GM23248 (cell line): ENCODE measurements around the gene POLR3H. TPM values are rescaled to one million over a fixed set of nuclear protein-coding genes. Genes with fewer than 3 reads are reported as not detected.

Experiments
- DNase-seq: peaks from one replicate; pipeline ENCODE4 v3.0.0-alpha.2; 2015
- H2AFZ ChIP-seq: fragments of 200-600 bp; sonication (generic); 2 replicates; pipeline ENCODE4 v1.6.1; 2016; ENCODE audit warnings: antibody characterized with exemption
- H3F3A ChIP-seq: fragments of 200-600 bp; sonication (generic); 2 replicates; pipeline ENCODE4 v1.6.1; 2016; ENCODE audit warnings: mild to moderate bottlenecking, antibody characterized with exemption, mixed run types; ENCODE audit not compliant: insufficient read depth
- H3K27ac ChIP-seq: fragments of 200-600 bp; sonication (generic); 2 replicates; pipeline ENCODE4 v1.5.1; 2016; ENCODE audit warnings: mild to moderate bottlenecking
- H3K27me3 ChIP-seq: fragments of 200-600 bp; sonication (generic); replicated peaks from 2 replicates; pipeline ENCODE4 v1.6.1; 2016; ENCODE audit warnings: mild to moderate bottlenecking; ENCODE audit not compliant: insufficient read depth
- H3K36me3 ChIP-seq: fragments of 200-600 bp; sonication (generic); 2 replicates; pipeline ENCODE4 v1.6.1; 2016; ENCODE audit warnings: low read depth, mild to moderate bottlenecking
- H3K4me1 ChIP-seq: fragments of 200-600 bp; sonication (generic); 2 replicates; pipeline ENCODE4 v1.6.1; 2016; ENCODE audit warnings: mild to moderate bottlenecking; ENCODE audit not compliant: insufficient read depth
- H3K4me2 ChIP-seq: fragments of 200-600 bp; sonication (generic); one replicate; pipeline ENCODE4 v1.6.1; 2016; ENCODE audit warnings: mild to moderate bottlenecking; ENCODE audit not compliant: unreplicated experiment
- H3K4me3 ChIP-seq: fragments of 200-600 bp; sonication (generic); 2 replicates; pipeline ENCODE4 v1.5.1; 2016; ENCODE audit warnings: mild to moderate bottlenecking
- H3K79me2 ChIP-seq: fragments of 200-600 bp; sonication (generic); 2 replicates; pipeline ENCODE4 v1.6.1; 2016; ENCODE audit warnings: mild to moderate bottlenecking; ENCODE audit not compliant: insufficient read depth
- H3K9ac ChIP-seq: fragments of 200-600 bp; sonication (generic); 2 replicates; pipeline ENCODE4 v1.6.1; 2016; ENCODE audit warnings: mild to moderate bottlenecking
- H3K9me2 ChIP-seq: fragments of 200-600 bp; sonication (generic); 2 replicates; pipeline ENCODE4 v1.6.1; 2016; ENCODE audit warnings: mixed run types, mild to moderate bottlenecking, moderate library complexity; ENCODE audit not compliant: insufficient read depth
- H3K9me3 ChIP-seq: fragments of 200-600 bp; sonication (generic); one replicate; pipeline ENCODE4 v1.6.1; 2017; ENCODE audit warnings: low read depth
- H4K20me1 ChIP-seq: fragments of 200-600 bp; sonication (generic); 2 replicates; pipeline ENCODE4 v1.6.0; 2016; ENCODE audit not compliant: insufficient read depth
- EZH2 ChIP-seq: fragments of 200-600 bp; sonication (generic); IDR thresholded peaks from 2 replicates; pipeline ENCODE4 v1.6.1; 2018; ENCODE audit warnings: antibody characterized with exemption, mild to moderate bottlenecking; ENCODE audit not compliant: insufficient read depth, poor library complexity, severe bottlenecking
- EZH2phosphoT487 ChIP-seq: fragments of 200-600 bp; sonication (generic); IDR thresholded peaks from 2 replicates; pipeline ENCODE4 v1.6.1; 2018; ENCODE audit warnings: antibody characterized with exemption, moderate library complexity, mild to moderate bottlenecking, low read depth; ENCODE audit not compliant: insufficient read depth
- WGBS, 2 experiments: methylation state at CpG; one replicate each; pipeline ENCODE4 v1.1.6; 2015 to 2017; ENCODE audit warnings: low lambda C conversion rate in 2 of 2, low coverage in 1 of 2; ENCODE audit errors: missing lambda C conversion rate in 2 of 2; 5-methylcytosine and 5-hydroxymethylcytosine counted together
- in situ Hi-C: fragments of 300-500 bp; cut with MboI; formaldehyde crosslinking; loops from 2 replicates; pipeline ENCODE4 v1.15.0; 2020
- polyA plus RNA-seq: library from polyadenylated mRNA; unstranded; fragments of >200 nt; fragmentation: Nextera tagmentation; extraction: Ambion mirVana; gene quantifications from 2 replicates; pipeline ENCODE4 v1.2.1, GENCODE V29; 2016
- total RNA-seq: library from RNA; depleted of rRNA; stranded (reverse); fragments of >200 nt; shearing (Covaris generic); gene quantifications from 2 replicates; pipeline ENCODE4 v1.2.3, GENCODE V29; 2014

POLR3H gene
- total and polyA plus RNA-seq, 2 experiments from 2014 or later, result 21.2 to 49.6 TPM

DNA sequence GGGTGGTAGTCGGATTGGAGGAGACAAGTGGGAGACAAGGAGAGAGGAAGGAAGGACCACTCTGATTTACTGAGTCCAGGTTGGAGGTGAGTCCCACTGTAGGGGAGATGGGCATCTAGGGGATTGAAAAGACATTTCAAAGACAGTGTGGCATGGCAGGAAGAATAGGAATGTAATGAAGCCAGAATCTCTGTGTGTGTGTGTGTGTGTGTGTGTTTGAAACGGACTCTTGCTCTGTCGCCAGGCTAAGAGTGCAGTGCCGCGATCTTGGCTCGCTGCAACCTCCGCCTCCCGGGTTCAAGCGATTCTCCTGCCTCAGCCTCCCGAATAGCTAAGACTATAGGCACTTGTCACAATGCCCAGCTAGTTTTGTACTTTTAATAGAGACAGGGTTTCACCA, 12.3 kb upstream of the POLR3H start:
- Histone ChIP-seq H3K4me2 (peak overlapping the region; percentile 64), H3K9ac (no peak overlapping the region; the same call in 1 of the 2 replicates), H3F3A (0 out of 2 replicates have a peak, but pooled peaks cover 5% of the 10 kb centered on the region), H2AFZ (peak overlapping the region; percentile 87), H3K4me3 (no peak overlapping the region), H3K9me3 (no peaks in the 10 kb centered on the region), H3K4me1 (peaks cover 17% of the 10 kb centered on the region), H3K36me3 (no peaks in the 10 kb centered on the region), H4K20me1 (no peaks in the 10 kb centered on the region), H3K27me3 (no peaks in the 10 kb centered on the region), H3K27ac (no peak overlapping the region), H3K9me2 (no peaks in the 10 kb centered on the region), H3K79me2 (no peaks in the 10 kb centered on the region)
- DNase-seq, result no peak
- 89 to 92% methylated on average over 10 of the region's 10 CpGs for WGBS, 2 experiments
- in situ Hi-C loops, result no loop called here
- TF ChIP-seq EZH2phosphoT487, result no peak
- TF ChIP-seq EZH2, result no peak

GRCh38 chr22:41555325-41555982, 11.2 kb upstream of the POLR3H start:
- in situ Hi-C loops, result no loop called here
- no peak for DNase-seq
- H3K27me3 ChIP-seq, result no peaks in the 10 kb centered on the region
- H2AFZ ChIP-seq, result no peak overlapping the region
- no peaks in the 10 kb centered on the region for H3K9me3 ChIP-seq
- no peak overlapping the region for H3K27ac ChIP-seq
- no peaks in the 10 kb centered on the region for H3K9me2 ChIP-seq
- H3K9ac ChIP-seq, result no peak overlapping the region
- TF ChIP-seq EZH2 (no peak), EZH2phosphoT487 (no peak)
- no peak overlapping the region for H3K4me3 ChIP-seq
- peaks cover 13% of the 10 kb centered on the region for H3K4me1 ChIP-seq
- H4K20me1 ChIP-seq, result no peaks in the 10 kb centered on the region
- WGBS, 2 experiments, result 71 to 84% methylated on average over 6 to 7 of the region's 7 CpGs
- no peaks in the 10 kb centered on the region for H3K79me2 ChIP-seq
- H3K36me3 ChIP-seq, result no peaks in the 10 kb centered on the region
- no peak overlapping the region for H3K4me2 ChIP-seq
- 0 out of 2 replicates have a peak, but pooled peaks cover 5% of the 10 kb centered on the region for H3F3A ChIP-seq

GRCh38 chr22:41551877-41552582, 7.8 kb upstream of the POLR3H start:
- Histone ChIP-seq H3K9me3 (no peaks in the 10 kb centered on the region), H3K27me3 (no peaks in the 10 kb centered on the region), H3K4me3 (no peak overlapping the region), H4K20me1 (no peaks in the 10 kb centered on the region), H3K36me3 (no peaks in the 10 kb centered on the region), H3K4me1 (peaks cover 5% of the 10 kb centered on the region; the same call in 1 of the 2 replicates), H3K9me2 (no peaks in the 10 kb centered on the region), H3K27ac (no peak overlapping the region), H3F3A (0 out of 2 replicates have a peak, but pooled peaks cover 4% of the 10 kb centered on the region), H3K79me2 (no peaks in the 10 kb centered on the region), H2AFZ (no peak overlapping the region), H3K4me2 (no peak overlapping the region), H3K9ac (no peak overlapping the region)
- DNase-seq, result no peak
- WGBS, 2 experiments, result 77 to 78% methylated on average over 10 to 11 of the region's 11 CpGs
- in situ Hi-C loops, result no loop called here
- TF ChIP-seq EZH2, result no peak
- TF ChIP-seq EZH2phosphoT487, result no peak

GRCh38 chr22:41550952-41551491, 6.8 kb upstream of the POLR3H start:
- Histone ChIP-seq H3K79me2 (no peaks in the 10 kb centered on the region), H4K20me1 (no peaks in the 10 kb centered on the region), H3K27me3 (no peaks in the 10 kb centered on the region), H3K36me3 (no peaks in the 10 kb centered on the region), H3K9me2 (no peaks in the 10 kb centered on the region), H3K4me3 (no peak overlapping the region), H3F3A (no peaks in the 10 kb centered on the region), H3K9ac (no peak overlapping the region), H3K4me1 (no peaks in the 10 kb centered on the region), H3K4me2 (no peak overlapping the region), H3K9me3 (no peaks in the 10 kb centered on the region), H3K27ac (no peak overlapping the region), H2AFZ (no peak overlapping the region)
- TF ChIP-seq EZH2phosphoT487 (no peak), EZH2 (no peak)
- in situ Hi-C loops, result no loop called here
- no peak for DNase-seq
- WGBS, 2 experiments, result 85 to 90% methylated on average over 11 to 12 of the region's 12 CpGs
